H1 (cell line): ENCODE measurements around the gene CHMP1B. TPM values are rescaled to one million over a fixed set of nuclear protein-coding genes. Genes with fewer than 3 reads are reported as not detected.

Experiments used
- CTCF ChIA-PET: fragments of 300-600 bp; sonication (Branson Sonifier 250); formaldehyde crosslinking; loops from one replicate; lab custom pipeline; 2021; ENCODE audit not compliant: partially characterized antibody; lab: Charles Lee
- POLR2A ChIA-PET: fragments of 300-600 bp; sonication (Branson Sonifier 250); formaldehyde crosslinking; loops from one replicate; lab custom pipeline; 2021; ENCODE audit warnings: inconsistent platforms; ENCODE audit not compliant: partially characterized antibody; lab: Charles Lee
- DNase-seq, 2 experiments: peaks; one replicate each; pipeline versions ENCODE4 v3.0.0 to v3.0.0-alpha.2; 2010 to 2022; ENCODE audit warnings: low spot score in 2 of 2, low read depth in 1 of 2, mixed read lengths in 1 of 2
- FAIRE-seq: peaks from 2 replicates; lab custom pipeline; 2011; peaks lifted over from hg19 to GRCh38; lab: Jason Lieb, UNC
- H2AFZ ChIP-seq: 2 replicates; pipeline ENCODE4 v1.8.1; 2012; ENCODE audit warnings: low read length, inconsistent platforms
- H2AK5ac ChIP-seq: 2 replicates; pipeline ENCODE4 v1.6.1; 2013; ENCODE audit warnings: low read depth, low read length
- H2BK120ac ChIP-seq: replicated peaks from 2 replicates; pipeline ENCODE3; 2013; ENCODE audit warnings: low read depth, low read length, inconsistent platforms
- H2BK12ac ChIP-seq: 2 replicates; pipeline ENCODE4 v1.6.1; 2013; ENCODE audit warnings: low read depth, low read length
- H2BK15ac ChIP-seq: 2 replicates; pipeline ENCODE4 v1.6.1; 2013; ENCODE audit warnings: low read length
- H2BK20ac ChIP-seq: 2 replicates; pipeline ENCODE4 v1.6.1; 2013; ENCODE audit warnings: low read length
- H2BK5ac ChIP-seq: 2 replicates; pipeline ENCODE4 v1.6.1; 2013; ENCODE audit warnings: low read depth, low read length
- H3K14ac ChIP-seq: 2 replicates; pipeline ENCODE4 v1.6.1; 2013; ENCODE audit warnings: inconsistent platforms; ENCODE audit not compliant: insufficient read length
- H3K18ac ChIP-seq: 2 replicates; pipeline ENCODE4 v1.6.1; 2013; ENCODE audit warnings: low read length; ENCODE audit errors: extremely low read depth
- H3K23ac ChIP-seq: 2 replicates; pipeline ENCODE4 v1.6.1; 2013; ENCODE audit warnings: inconsistent platforms; ENCODE audit not compliant: insufficient read length
- H3K23me2 ChIP-seq: 2 replicates; pipeline ENCODE4 v1.6.1; 2013; ENCODE audit warnings: low read depth, low read length
- H3K27ac ChIP-seq: 2 replicates; pipeline ENCODE4 v1.6.1; 2011; ENCODE audit warnings: low read depth, low read length, inconsistent platforms
- H3K27me3 ChIP-seq, 4 experiments: replicated peaks in 1 of 4; 1 replicate in 1 of 4; 2 replicates in 3 of 4; pipeline versions ENCODE4 v1.6.1 to v1.8.1; 2011 to 2013; ENCODE audit warnings: low read length in 3 of 4, mild to moderate bottlenecking in 3 of 4, inconsistent platforms in 2 of 4, mixed read lengths in 2 of 4, moderate library complexity in 1 of 4; ENCODE audit not compliant: control insufficient read depth in 3 of 4, insufficient read depth in 3 of 4; ENCODE audit errors: extremely low read depth in 1 of 4
- H3K36me3 ChIP-seq, 4 experiments: 2 replicates each; pipeline versions ENCODE4 v1.6.1 to v1.8.1; 2011 to 2013; ENCODE audit warnings: mild to moderate bottlenecking in 4 of 4, low read length in 3 of 4, moderate library complexity in 2 of 4, control low read depth in 1 of 4, inconsistent platforms in 1 of 4; ENCODE audit not compliant: insufficient read depth in 4 of 4, control insufficient read depth in 2 of 4
- H3K4ac ChIP-seq: replicated peaks from 2 replicates; pipeline ENCODE3; 2013; ENCODE audit warnings: low read length, low read depth, mixed read lengths, inconsistent platforms; ENCODE audit not compliant: insufficient read length
- H3K4me1 ChIP-seq, 4 experiments: replicated peaks in 1 of 4; 1 replicate in 1 of 4; 2 replicates in 3 of 4; pipeline versions ENCODE4 v1.6.1 to v1.8.1; 2011 to 2013; ENCODE audit warnings: low read length in 3 of 4, inconsistent platforms in 2 of 4, mixed read lengths in 1 of 4; ENCODE audit not compliant: insufficient read depth in 4 of 4, control insufficient read depth in 3 of 4
- H3K4me2 ChIP-seq, 2 experiments: 2 replicates each; pipeline versions ENCODE4 v1.6.1 to v1.8.1; 2011 to 2013; ENCODE audit warnings: low read depth in 2 of 2, low read length in 2 of 2, control low read depth in 1 of 2, inconsistent platforms in 1 of 2, mild to moderate bottlenecking in 1 of 2; ENCODE audit not compliant: insufficient read depth in 1 of 2
- H3K4me3 ChIP-seq, 4 experiments: fragments of 200-600, 300-600 bp in 1 of 4; sonication (generic), shearing (Covaris generic), sonication (Bioruptor Twin) in 1 of 4; 2 replicates each; pipeline versions ENCODE4 v1.5.1 to v1.8.1; 2011 to 2016; ENCODE audit warnings: low read length in 4 of 4, low read depth in 3 of 4, control low read depth in 2 of 4, inconsistent platforms in 2 of 4, mild to moderate bottlenecking in 2 of 4, mixed read lengths in 1 of 4, moderate library complexity in 1 of 4; ENCODE audit not compliant: insufficient read depth in 2 of 4; ENCODE audit errors: extremely low read depth in 1 of 4
- H3K56ac ChIP-seq: replicated peaks from 2 replicates; pipeline ENCODE3; 2013; ENCODE audit warnings: low read depth, mild to moderate bottlenecking, mixed read lengths, low read length, inconsistent platforms; ENCODE audit not compliant: insufficient read length
- H3K79me1 ChIP-seq: 2 replicates; pipeline ENCODE4 v1.6.1; 2013; ENCODE audit warnings: low read depth, low read length, control low read depth
- H3K79me2 ChIP-seq, 2 experiments: 2 replicates each; pipeline versions ENCODE4 v1.6.1 to v1.8.1; 2012 to 2013; ENCODE audit warnings: low read length in 2 of 2, mild to moderate bottlenecking in 2 of 2, inconsistent platforms in 1 of 2; ENCODE audit not compliant: insufficient read depth in 2 of 2, control insufficient read depth in 1 of 2
- H3K9ac ChIP-seq, 4 experiments: replicated peaks in 1 of 4; 1 replicate in 1 of 4; 2 replicates in 3 of 4; pipeline versions ENCODE4 v1.6.1 to v1.8.1; 2011 to 2013; ENCODE audit warnings: low read depth in 3 of 4, low read length in 3 of 4, control low read depth in 2 of 4, mild to moderate bottlenecking in 2 of 4, moderate library complexity in 2 of 4, inconsistent platforms in 1 of 4; ENCODE audit errors: extremely low read depth in 1 of 4
- H3K9me3 ChIP-seq, 2 experiments: 2 replicates each; pipeline versions ENCODE4 v1.6.1 to v1.8.1; 2012 to 2013; ENCODE audit warnings: mild to moderate bottlenecking in 2 of 2, moderate library complexity in 2 of 2, control low read depth in 1 of 2, inconsistent platforms in 1 of 2, low read depth in 1 of 2, low read length in 1 of 2, mixed read lengths in 1 of 2; ENCODE audit not compliant: insufficient read depth in 2 of 2
- H4K20me1 ChIP-seq, 2 experiments: replicated peaks in 1 of 2; 2 replicates each; pipeline versions ENCODE3 to v1.8.1; 2011 to 2013; ENCODE audit warnings: inconsistent platforms in 2 of 2, low read length in 2 of 2, mild to moderate bottlenecking in 1 of 2; ENCODE audit not compliant: insufficient read depth in 2 of 2, control insufficient read depth in 1 of 2
- H4K5ac ChIP-seq: 2 replicates; pipeline ENCODE4 v1.6.1; 2013; ENCODE audit warnings: low read length, low read depth, mixed read lengths, inconsistent platforms; ENCODE audit not compliant: insufficient read length
- H4K8ac ChIP-seq: 2 replicates; pipeline ENCODE4 v1.8.0; 2013; ENCODE audit warnings: mild to moderate bottlenecking, moderate library complexity, low read length, inconsistent platforms; ENCODE audit not compliant: insufficient read depth; ENCODE audit errors: extremely low read depth
- H4K91ac ChIP-seq: replicated peaks from 2 replicates; pipeline ENCODE3; 2013; ENCODE audit warnings: low read length, mixed read lengths, inconsistent platforms; ENCODE audit not compliant: insufficient read length
- E2F6 ChIP-seq: IDR thresholded peaks from 2 replicates; pipeline ENCODE4 v1.6.1; 2012; ENCODE audit warnings: inconsistent platforms
- HDAC2 ChIP-seq, 2 experiments: fragments of 300-600 bp in 1 of 2; sonication (generic) in 1 of 2; IDR thresholded peaks; 2 replicates each; pipeline ENCODE4 v1.6.1; 2011 to 2012; ENCODE audit warnings: low read depth in 2 of 2, low read length in 2 of 2, mild to moderate bottlenecking in 2 of 2, moderate library complexity in 2 of 2, borderline replicate concordance in 1 of 2, inconsistent platforms in 1 of 2
- JUN ChIP-seq: IDR thresholded peaks from 2 replicates; pipeline ENCODE4 v1.6.1; 2011; ENCODE audit warnings: low read depth, mild to moderate bottlenecking, improper control_type of control experiment, low read length
- JUND ChIP-seq: IDR thresholded peaks from 2 replicates; pipeline ENCODE4 v1.6.1; 2011; ENCODE audit warnings: mild to moderate bottlenecking, improper control_type of control experiment, low read length
- KDM4A ChIP-seq: IDR thresholded peaks from one replicate; pipeline ENCODE4 v1.7.1; 2012; ENCODE audit warnings: low read depth, mild to moderate bottlenecking, moderate library complexity, low read length, inconsistent platforms; ENCODE audit not compliant: severe bottlenecking
- POLR2AphosphoS5 ChIP-seq: IDR thresholded peaks from 2 replicates; pipeline ENCODE4 v1.6.1; 2011; ENCODE audit warnings: low read depth, low read length
- RBBP5 ChIP-seq: IDR thresholded peaks from 2 replicates; pipeline ENCODE4 v1.7.1; 2012; ENCODE audit warnings: low read depth, mild to moderate bottlenecking, inconsistent platforms, low read length, moderate library complexity, borderline replicate concordance
- RXRA ChIP-seq: IDR thresholded peaks from 2 replicates; pipeline ENCODE4 v1.6.1; 2011; ENCODE audit warnings: low read depth, mild to moderate bottlenecking, low read length, moderate library complexity; ENCODE audit not compliant: insufficient read depth
- SIN3A ChIP-seq, 2 experiments: IDR thresholded peaks in 1 of 2; conservative IDR thresholded peaks in 1 of 2; 2 replicates each; pipeline ENCODE4 v1.6.1; 2011 to 2012; ENCODE audit warnings: low read length in 2 of 2, improper control_type of control experiment in 1 of 2, low read depth in 1 of 2, mild to moderate bottlenecking in 1 of 2
- SIRT6 ChIP-seq: IDR thresholded peaks from one replicate; pipeline ENCODE4 v1.7.1; 2012; ENCODE audit warnings: low read length, inconsistent platforms
- TBP ChIP-seq: IDR thresholded peaks from 2 replicates; pipeline ENCODE4 v1.6.1; 2011; ENCODE audit warnings: low read depth, low read length, improper control_type of control experiment
- TCF12 ChIP-seq: IDR thresholded peaks from 2 replicates; pipeline ENCODE4 v1.6.1; 2011; ENCODE audit warnings: low read depth, mild to moderate bottlenecking, low read length
- WGBS, 2 experiments: shearing (Covaris generic) in 1 of 2; methylation state at CpG; one replicate each; pipeline versions ENCODE4 v1.1.6 to v1.1.7; 2013 to 2015; ENCODE audit warnings: low lambda C conversion rate in 2 of 2, mixed read lengths in 2 of 2, inconsistent platforms in 1 of 2, low coverage in 1 of 2, missing lambda C conversion rate in 1 of 2; ENCODE audit not compliant: insufficient replicate concordance in 2 of 2, insufficient coverage in 1 of 2, insufficient read length in 1 of 2; ENCODE audit errors: extremely low coverage in 1 of 2, missing lambda C conversion rate in 1 of 2; 5-methylcytosine and 5-hydroxymethylcytosine counted together
- polyA plus RNA-seq, 7 experiments: library from polyadenylated mRNA; depleted of rRNA in 3 of 7; stranded (reverse) in 5 of 7; unstranded in 2 of 7; fragments of >200 nt in 5 of 7; fragments of 200-250 nt in 2 of 7; gene quantifications; 1 replicate in 5 of 7; 2 replicates in 1 of 7; 4 replicates in 1 of 7; pipeline versions ENCODE4 v1.2.1 to v1.2.3, GENCODE V29; 2011 to 2013; ENCODE audit warnings: missing spikeins in 2 of 7, mixed read lengths in 2 of 7
- total RNA-seq: library from RNA; stranded (reverse); fragmentation: NEBNext Ultra II Directional; extraction: Animal tissue kit (Norgen Biotek cat#: 25700); gene quantifications from 2 replicates; pipeline ENCODE4 v1.2.1, GENCODE V29; 2021

The CHMP1B gene
- total and polyA plus RNA-seq, 2 of the 8 experiments (the other 6 are each of a cell fraction or from before 2014, with no cell fraction given), result 30.5 to 43.2 TPM

DNA sequence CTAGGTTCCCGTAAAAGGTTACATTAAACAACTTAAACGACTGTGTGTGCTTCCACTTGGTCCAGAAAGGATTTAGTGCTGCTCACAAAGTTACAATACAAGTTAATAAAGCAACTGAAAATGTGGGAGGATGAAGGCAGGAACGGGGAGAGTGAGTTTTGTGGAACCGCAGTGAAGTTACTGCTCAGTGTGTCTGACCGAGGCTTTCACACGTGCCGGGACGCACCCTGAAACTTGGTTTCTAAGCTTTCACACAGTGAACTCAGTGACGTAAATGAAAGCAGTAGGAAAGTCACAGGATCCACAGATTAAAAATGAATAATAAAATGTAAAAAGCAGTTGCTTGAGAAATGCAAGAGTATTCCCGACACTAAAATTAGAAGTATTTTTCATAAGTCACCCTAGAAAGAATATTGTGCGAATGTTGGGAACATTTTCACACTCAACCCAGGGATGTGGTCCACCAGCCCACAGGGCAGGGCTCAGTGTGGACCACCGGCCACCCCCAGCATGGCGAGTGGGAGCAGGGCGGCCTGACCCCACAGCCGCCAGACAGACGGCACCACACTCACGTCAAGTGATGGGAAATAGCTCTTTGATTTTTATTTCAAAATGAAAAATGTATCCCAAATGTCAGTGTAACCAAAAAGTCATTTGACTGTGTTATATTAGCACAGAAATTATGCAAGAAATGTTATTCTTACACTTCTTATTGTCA lies 32.6 kb upstream of the CHMP1B start:
- no peak overlapping the region for H2BK120ac ChIP-seq
- H3K27ac ChIP-seq, result no peak overlapping the region
- H3K79me2 ChIP-seq, result no peaks in the 10 kb centered on the region
- H2AK5ac ChIP-seq, result no peak overlapping the region
- H3K56ac ChIP-seq, result no peak overlapping the region
- H4K20me1 ChIP-seq, result no peaks in the 10 kb centered on the region
- 86% methylated on average over 17 of the region's 17 CpGs; no CpG with 5 or more reads in 1 of the 2 experiments for WGBS, 2 experiments
- no peak overlapping the region for H3K4me3 ChIP-seq
- H4K91ac ChIP-seq, result no peak overlapping the region
- peak overlapping the region; percentile 36; the same call in 1 of the 2 replicates for H4K8ac ChIP-seq
- no peak overlapping the region for H2BK12ac ChIP-seq
- H3K9ac ChIP-seq, result no peak overlapping the region; a peak in 1 of 7 replicates
- no peak overlapping the region for H3K14ac ChIP-seq
- no peak overlapping the region for H3K4ac ChIP-seq
- H3K23me2 ChIP-seq, result no peaks in the 10 kb centered on the region
- H3K4me2 ChIP-seq, result no peak overlapping the region
- H3K23ac ChIP-seq, result no peak overlapping the region
- H2BK15ac ChIP-seq, result no peak overlapping the region
- no peak for DNase-seq
- no peak overlapping the region for H2BK5ac ChIP-seq
- H2BK20ac ChIP-seq, result no peak overlapping the region
- H3K4me1 ChIP-seq, result peaks cover 0 to 3% (median 1%) of the 10 kb centered on the region in 4 experiments; a peak in 3 of 7 replicates
- CTCF ChIA-PET, result interaction anchor here (0.8 kb wide), 1 partner anchor 90 kb away, joined by 3 read pairs; no protein-coding TSS in a partner anchor
- no peaks in the 10 kb centered on the region for H3K9me3 ChIP-seq
- H3K27me3 ChIP-seq, result no peaks in the 10 kb centered on the region
- H4K5ac ChIP-seq, result no peak overlapping the region
- H3K18ac ChIP-seq, result no peak overlapping the region
- POLR2A ChIA-PET, result interaction anchor here (0.6 to 1.2 kb wide), 2 partner anchors 33 to 99 kb away, joined by 3 to 4 read pairs; no protein-coding TSS in a partner anchor
- H3K36me3 ChIP-seq, result no peaks in the 10 kb centered on the region
- H2AFZ ChIP-seq, result no peak overlapping the region
- H3K79me1 ChIP-seq, result no peaks in the 10 kb centered on the region
- peak; percentile 36 for FAIRE-seq
- TF ChIP-seq JUN (no peak), RXRA (no peak), E2F6 (no peak), TBP (no peak), TCF12 (no peak), RBBP5 (no peak), SIN3A (conservative IDR thresholded peaks at IDR 0.05 in 1 of 2, IDR thresholded peaks at IDR 0.05 in 1 of 2; ENCODE audit: low read depth in 1 of 2, low read length in 2 of 2) (no peak), HDAC2 (IDR thresholded peaks at IDR 0.05; ENCODE audit: borderline replicate concordance in 1 of 2, low read depth in 2 of 2, low read length in 2 of 2) (no peak), SIRT6 (no peak), JUND (no peak), KDM4A (no peak), POLR2AphosphoS5 (no peak)
